Bladder microvascular endothelial cell (primary cell): ENCODE data around the gene GPR149. TPM values are rescaled to one million over a fixed set of nuclear protein-coding genes. Genes with fewer than 3 reads are reported as not detected.

Source experiments
- total RNA-seq: library from RNA; depleted of rRNA; stranded (reverse); fragments of >200 nt; gene quantifications from 2 replicates; pipeline ENCODE4 v1.2.3, GENCODE V29; 2014

The GPR149 gene
- not detected in 2 replicates for total RNA-seq

GRCh38 chr3:154430014-154430413, at the start of gene GPR149:
GPR149 (minus strand) TSS chr3:154430190; CDS start chr3:154429615, 575 bp downstream.

GRCh38 chr3:154323891-154324738, 105.9 kb downstream of the GPR149 start, which contains the start of gene DHX36:
DHX36 (minus strand) TSS chr3:154324487; CDS start chr3:154324416, 71 bp downstream.

Other genes with a start within 250 kb of the GPR149 start
- 23.6 and 58.4 TPM in 2 replicates for gene DHX36, start 105.7 kb downstream of the GPR149 start, total RNA-seq